NCI-H146 treated with DMSO at 0.1 percent for 48 hours (cell line): ENCODE results near the gene CILP2.

Experiments used
- DNase-seq: peaks from one replicate; lab custom pipeline; 2025; ENCODE audit not compliant: unreplicated experiment; lab: John Stamatoyannopoulos, UW

Gene CILP2

DNA sequence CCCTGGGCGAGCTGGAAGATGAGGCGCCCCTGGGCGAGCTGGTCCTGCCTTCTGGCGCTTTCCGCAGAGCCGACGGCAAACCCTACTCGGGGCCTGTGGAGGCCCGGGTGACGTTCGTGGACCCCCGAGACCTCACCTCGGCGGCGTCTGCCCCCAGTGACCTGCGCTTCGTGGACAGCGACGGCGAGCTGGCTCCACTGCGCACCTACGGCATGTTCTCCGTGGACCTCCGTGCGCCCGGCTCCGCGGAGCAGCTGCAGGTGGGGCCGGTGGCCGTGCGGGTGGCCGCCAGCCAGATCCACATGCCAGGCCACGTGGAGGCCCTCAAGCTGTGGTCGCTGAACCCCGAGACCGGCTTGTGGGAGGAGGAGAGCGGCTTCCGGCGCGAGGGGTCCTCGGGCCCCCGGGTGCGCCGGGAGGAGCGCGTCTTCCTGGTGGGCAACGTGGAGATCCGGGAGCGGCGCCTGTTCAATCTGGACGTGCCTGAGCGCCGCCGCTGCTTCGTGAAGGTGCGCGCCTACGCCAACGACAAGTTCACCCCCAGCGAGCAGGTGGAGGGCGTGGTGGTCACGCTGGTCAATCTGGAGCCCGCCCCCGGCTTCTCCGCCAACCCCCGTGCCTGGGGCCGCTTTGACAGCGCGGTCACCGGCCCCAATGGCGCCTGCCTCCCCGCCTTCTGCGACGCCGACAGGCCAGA lies 6.3 kb downstream of the CILP2 start:
- no peak for DNase-seq

DNA sequence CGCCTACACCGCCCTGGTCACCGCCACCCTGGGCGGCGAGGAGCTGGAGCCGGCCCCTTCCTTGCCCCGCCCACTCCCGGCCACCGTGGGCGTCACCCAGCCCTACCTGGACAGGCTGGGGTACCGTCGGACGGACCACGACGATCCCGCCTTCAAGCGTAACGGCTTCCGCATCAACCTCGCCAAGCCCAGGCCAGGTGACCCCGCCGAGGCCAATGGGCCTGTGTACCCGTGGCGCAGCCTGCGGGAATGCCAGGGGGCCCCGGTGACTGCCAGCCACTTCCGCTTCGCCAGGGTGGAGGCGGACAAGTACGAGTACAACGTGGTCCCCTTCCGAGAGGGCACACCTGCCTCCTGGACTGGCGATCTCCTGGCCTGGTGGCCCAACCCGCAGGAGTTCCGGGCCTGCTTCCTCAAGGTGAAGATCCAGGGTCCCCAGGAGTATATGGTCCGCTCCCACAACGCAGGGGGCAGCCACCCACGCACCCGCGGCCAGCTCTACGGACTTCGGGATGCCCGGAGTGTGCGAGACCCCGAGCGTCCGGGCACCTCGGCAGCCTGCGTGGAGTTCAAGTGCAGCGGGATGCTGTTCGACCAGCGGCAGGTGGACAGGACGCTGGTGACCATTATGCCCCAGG lies 7.0 kb downstream of the CILP2 start:
- DNase-seq = no peak

DNA sequence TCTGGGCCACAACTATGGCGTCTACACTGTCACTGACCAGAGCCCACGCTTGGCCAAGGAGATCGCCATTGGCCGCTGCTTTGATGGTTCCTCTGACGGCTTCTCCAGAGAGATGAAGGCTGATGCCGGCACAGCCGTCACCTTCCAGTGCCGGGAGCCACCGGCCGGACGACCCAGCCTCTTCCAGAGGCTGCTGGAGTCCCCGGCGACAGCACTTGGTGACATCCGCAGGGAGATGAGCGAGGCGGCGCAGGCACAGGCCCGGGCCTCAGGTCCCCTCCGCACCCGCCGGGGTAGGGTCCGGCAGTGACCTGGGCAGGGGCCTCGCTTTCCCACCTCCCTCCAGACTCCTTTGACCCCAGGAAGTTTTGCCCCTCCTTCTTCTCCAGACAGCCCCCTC lies 7.6 kb downstream of the CILP2 start:
- DNase-seq = no peak

DNA sequence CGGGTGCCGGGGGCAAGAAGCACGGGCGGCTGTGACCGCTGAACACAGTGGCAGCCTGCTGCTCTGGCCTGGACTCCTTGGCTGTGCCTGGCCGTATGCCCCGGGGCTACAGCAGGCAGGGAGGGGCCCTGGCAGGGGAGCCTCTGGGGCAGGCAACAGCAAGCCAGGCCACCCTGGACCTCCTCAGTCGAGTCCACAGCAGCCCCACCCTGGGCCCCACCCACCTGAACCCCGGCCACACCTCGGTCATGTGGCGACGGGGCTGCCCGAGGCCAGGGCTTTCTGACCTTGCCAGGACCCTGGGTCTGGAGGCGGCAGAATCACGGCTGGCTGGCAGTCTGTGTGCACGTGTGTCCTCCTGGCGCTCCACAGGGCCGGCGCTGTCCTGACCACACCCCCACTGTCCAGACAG lies 8.7 kb downstream of the CILP2 start:
- no peak for DNase-seq

DNA sequence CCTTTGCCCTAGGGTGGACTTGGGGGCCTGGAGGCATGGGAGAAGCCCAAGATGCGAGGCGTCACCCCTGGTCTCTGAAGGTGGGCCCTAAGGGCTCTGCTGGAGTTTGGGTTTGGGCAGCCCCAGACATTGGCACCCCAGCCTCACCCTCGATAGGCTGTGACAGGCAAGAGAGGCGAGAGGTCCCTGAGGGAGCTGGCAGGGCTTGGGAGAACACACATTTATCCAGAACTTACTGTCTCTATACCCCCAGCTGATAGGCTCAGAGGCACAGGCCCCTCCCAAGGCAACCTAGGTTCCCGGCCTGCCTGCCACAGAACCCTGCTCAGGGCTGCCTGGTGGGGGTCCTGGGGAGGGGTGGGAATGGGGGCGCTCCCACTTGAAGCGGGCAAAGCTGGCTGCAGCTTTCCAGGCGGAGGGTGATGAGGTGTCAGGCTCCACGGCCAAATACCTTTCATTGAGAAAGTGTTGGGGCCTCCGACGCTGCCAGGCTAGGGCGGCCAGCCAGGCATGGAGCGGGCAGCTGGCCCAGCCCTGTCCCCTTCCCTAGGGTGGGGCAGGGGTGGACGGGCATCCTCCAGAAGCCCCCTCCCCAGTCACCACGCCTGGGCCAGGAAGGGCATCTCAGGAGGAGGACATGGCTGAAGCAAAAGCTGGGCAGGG lies 9.7 kb downstream of the CILP2 start:
- DNase-seq = no peak

DNA sequence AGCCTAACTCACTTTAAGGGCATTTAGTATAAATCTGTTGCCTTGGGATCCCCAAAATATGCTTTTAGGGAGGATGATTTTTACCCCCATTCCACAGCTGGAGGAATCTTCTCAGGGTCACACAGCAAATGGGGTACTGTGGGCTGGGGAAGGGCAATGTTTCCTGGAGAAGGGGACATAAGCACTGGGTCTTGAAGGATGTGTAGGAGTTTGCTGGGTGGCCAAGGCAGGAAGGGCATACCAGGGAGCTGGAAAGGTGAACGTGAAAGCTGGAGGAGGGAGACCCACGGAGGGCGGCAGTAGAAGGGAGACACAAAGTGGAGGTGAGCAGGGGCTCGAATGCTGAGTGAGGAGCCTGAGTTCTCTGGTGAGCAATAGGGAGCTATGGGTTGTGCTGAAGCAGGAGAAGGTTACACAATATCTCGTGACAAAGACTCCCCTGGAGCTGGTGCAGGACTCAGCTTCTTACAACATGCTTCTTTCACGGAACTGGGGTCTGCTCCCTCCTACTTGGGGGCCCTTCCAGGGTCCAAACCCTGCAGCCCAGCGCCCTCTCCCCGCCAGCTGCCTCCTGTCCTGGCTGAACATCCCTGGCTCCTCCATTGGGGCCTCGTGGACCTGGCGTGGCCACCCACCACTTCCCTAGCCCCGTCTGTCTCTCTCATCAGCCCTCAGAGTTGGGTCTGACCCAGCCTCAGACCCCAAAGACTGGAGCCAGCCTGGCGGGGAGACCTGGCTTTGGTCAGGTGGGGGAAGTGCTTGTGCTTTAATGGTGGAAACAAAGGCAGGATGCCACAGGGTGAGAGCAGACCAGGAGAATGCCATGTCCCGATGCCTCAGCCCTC lies 11.1 kb downstream of the CILP2 start:
- no peak for DNase-seq

DNA sequence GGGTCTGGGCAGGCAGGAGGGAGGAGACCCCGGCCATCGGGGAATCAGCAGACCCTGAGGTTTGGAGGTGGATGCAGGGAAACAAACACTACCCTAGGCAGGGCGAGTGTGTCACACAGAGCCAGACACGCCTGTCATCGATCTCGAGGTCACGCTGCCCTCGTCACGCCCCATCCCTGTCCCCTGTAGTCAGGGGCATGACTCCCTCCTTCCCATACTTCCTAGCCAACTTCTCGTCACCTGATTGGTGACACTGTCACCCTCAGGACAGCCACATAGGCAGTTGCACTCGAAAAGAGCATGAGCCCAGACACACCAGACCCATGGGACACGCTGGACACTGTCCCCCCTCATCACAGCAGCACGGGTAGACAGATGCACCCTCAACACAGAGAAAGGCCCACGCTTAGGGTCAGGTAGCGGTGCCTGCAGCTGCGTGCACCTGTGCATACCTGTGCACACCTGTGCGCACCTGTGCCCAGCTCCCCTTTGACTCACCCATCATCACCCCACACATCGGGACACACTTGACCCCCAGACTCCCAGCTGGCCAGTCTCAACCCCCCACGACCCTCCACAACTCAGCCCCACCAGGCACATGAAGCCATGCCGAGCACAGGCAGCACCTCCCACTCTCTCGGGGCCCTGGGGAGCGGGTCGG lies 11.9 kb downstream of the CILP2 start:
- DNase-seq = no peak

DNA sequence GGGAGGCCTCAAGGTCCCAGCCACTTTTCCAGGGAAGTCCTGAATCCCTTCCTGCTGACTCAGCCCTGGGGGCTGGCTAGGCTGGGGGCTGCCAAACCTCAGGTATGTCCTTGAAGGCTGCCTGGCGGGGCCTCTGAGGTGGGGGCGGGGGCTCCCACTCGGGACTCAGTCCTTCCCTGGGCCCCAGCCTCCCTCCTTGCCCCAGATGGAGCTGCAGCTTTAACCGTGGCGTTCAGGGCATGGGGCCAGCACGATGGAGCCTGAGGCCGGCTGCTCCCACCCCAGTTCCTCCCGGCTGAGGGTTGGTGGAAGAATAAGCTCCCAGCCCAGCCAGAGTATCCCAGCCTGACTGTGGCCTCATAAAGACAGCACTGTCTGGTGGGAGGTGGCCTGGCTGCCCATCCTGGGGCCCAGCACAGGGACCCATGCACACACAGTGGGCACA lies 12.4 kb downstream of the CILP2 start:
- DNase-seq = no peak

DNA sequence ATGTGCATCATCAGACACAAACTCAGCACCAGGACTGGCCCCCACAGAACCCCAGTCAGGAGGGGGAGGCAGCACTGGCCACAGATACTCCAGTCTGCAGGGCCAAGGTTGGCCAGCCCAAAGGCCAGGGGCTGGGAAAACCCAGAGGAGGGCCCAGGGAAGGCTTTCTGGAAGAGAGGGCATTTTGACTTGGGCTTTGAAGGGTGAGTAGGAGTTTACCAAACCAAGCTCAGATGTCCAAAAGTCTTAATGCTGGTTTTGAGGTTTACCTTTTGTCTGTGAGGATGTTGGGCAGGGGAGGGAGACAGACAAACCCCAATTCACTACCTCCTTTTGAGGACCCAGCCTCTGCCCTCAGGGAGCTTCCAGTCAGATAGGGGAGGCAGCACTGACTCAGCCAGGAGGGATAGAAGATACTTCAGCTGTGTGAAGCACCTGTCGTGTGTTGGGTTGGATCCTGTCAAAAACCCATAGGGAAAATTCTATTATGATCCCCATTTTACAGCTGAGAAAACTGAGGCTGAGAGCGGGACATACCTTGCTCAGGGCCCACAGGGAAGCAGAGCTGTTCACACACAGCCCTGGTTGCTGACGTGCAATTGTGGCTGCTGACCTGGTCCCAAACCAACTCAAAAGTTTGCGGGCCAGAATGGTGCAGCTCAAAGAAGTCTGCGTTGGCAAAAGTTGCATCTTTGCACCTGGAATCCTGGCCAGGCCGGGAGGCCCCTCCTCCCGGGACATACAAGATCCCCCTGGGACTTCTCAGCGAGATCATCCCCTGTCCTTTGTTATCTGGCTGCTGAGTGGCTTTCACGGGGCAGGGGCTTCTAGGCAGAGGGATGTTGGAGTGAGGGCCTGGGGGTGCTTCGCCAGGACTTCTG lies 13.1 kb downstream of the CILP2 start:
- no peak for DNase-seq

DNA sequence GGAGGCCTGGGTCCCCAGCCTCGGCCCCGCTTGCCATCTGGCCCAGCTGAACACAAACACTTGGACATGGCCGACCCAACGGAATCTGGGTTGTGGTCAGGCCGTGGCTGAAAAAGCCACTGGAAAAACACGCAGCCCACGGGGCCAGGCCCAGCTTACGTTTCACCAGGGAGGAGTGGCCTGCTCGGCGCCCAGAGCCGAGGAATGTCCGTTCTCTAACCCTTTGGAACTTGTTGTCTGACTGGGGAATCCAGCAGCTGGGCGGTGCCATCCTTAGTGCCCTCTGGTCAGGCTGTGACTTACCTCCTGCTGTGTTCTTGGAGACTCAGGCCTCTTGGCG lies 13.8 kb downstream of the CILP2 start:
- no peak for DNase-seq

DNA sequence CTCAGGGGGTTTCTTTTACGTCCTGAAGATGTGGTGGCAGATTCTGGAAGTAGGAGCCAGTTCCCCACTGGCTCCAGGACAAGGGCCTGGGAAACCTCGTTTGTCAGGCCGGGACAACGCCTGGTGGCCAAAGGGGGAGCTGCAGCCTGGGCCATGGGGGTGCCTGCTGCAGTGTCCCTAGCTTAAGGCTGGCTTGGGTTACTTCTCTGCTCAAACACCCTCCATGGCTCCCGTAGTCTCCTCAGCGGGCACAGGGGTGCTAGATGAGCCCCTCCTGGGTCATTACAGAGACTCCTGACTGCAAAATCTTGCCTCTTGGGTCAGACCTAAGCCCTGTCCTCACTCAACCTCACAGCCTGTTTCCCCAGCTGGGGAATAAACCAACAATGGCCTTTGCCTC lies 14.7 kb downstream of the CILP2 start:
- no peak for DNase-seq

DNA sequence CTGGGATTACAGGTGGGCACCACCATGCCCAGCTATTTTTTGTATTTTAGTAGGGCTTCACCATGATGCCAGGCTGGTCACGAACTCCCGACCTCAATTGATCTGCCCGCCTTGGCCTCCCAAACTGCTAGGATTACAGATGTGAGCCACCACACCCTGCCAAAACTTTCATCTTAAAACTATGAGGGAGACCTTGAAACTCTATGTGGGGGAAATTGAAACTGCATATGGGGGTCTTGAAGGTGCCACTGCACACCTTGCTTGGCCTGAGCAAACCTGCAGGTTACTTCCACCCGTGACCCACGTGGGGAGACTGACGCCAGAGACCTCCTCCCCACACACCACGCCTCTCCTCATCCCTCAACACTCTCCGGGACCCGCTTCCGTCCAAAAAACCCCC lies 15.6 kb downstream of the CILP2 start:
- DNase-seq = no peak

DNA sequence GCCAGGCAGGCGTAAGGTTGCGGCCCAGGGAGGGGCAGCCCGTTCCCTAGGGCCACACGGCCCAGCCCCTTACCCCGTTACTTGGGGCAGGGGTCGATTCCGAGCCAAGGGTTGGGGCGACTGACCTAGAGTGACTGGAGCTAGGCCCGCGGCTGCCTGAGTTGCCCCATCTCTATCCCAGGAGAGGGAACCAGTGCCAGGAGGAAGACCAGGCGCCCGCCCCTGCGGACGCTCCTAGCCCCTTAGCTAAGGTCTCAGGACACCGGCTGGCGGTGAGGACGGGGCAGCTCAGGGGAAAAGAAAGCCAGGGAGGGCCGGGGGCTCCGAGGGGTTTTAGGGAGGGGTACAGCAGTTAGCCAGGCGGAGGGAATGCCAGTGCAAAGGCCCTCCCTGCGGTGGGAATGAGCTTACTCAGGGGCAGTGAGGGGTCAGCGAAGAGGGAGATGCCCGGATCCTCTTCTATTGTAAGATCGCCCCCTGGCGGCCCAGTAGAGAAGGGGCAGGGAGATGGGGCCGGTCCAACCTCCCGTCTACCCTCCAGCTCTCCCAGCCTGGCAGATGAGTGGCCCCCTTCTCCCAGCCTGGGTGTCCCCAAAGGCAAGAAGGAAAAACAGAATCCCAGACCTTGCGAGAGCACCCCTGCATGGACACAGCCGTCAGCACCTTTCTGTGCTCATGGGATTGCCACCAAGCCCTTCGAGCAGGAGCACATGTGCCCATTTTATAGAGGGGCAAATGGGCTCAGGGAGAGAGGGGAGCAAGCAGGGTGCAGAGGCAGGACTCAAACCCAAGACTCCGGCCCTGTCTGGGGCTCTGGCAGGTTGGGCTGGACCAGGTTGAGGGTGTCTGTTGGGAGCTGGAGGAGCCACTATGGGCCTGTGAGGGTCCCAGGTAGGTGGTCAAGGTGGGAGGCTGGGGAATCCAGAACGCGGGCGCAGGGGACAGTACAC lies 16.3 kb downstream of the CILP2 start:
- peak; percentile 18 for DNase-seq

DNA sequence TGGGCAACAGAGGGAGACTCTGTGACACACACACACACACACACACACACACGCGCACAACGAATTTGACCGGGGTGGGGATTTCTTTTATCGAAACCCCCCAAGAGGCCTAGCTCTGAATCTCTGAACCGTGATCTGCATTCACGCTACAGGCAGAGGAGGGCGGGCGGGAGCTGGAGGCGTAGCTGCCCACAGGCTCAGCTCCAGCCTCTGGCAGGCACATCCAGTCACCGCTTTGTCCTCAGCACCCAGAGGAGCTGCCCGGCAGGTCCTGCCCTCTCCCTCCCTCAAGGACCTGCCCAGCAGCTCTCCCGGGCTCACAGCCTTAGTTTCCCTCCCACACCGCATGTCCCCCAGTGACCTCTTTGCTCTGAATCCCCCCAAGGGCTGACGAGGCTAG lies 20.0 kb downstream of the CILP2 start:
- DNase-seq = no peak

DNA sequence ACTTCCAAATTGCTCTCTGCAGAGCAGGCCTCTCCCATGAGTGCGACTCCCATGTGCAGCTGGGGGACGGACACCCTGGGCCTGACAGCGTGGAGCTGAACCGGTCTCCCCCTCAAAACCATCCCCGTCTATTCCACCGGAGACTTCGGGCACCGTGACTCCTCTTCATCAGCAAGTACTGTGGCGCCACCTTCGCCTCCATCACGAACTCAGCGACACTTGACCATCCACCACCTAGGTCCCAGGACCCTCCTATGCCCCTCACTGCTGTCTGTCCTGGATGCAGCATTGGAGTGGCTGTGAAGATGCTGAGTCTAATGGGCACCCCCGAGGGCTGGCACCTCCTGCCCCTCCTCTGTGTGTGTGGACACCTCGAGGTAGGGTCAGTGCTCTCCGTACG lies 20.6 kb downstream of the CILP2 start:
- no peak for DNase-seq

DNA sequence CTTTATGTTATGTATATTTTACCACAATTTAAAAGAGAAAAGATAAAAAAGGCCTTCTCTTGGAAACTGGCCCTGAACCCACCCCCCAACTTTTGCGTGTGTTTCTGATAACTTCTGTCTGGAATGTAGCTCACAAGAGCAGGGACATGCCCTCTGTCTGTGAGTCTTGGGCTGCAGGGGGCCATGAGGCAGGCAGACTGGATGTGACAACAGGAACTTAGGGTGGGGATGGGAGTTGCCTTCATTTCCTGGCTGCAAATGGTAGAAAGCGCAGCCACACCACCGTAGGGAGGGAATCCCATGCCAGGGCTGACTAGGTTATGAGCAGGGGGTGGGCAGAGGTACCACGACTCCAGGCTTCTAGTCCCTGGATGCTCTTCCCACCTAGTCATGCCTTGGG lies 21.9 kb downstream of the CILP2 start:
- no peak for DNase-seq

DNA sequence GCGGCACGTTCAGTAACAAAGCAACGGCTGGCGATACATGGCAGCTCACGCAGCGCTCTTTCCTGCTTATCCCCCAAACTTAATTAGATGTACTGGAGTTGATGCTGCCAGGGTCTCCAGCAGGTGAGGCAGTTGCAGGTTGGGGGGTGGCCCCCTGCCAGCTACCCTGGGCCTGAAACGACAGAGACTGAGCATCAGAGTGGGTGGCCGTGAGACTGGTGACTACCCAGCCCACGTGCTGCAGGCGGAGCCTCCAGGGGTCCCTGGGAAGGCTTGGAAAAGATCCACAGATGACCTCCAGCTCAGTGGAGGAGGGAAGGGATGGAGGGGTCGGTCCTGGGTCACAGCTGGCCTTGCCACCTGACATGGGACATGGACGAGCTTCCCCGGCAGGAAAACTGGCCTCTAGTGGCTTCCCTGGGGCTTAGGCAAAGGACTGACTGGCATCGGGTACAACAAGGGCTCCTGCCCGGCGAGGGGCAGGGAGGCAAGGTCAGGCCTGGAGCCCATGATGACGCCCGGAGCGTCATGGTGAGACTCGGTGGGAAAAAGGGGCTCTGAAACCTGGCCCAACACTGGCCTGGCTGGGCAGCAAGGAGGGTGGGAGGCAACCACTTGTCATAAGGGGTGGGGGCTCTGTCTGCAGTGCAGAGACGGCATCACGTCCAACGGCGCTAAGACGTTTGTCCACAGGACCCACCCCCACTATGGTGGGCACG lies 24.0 kb downstream of the CILP2 start:
- no peak for DNase-seq

DNA sequence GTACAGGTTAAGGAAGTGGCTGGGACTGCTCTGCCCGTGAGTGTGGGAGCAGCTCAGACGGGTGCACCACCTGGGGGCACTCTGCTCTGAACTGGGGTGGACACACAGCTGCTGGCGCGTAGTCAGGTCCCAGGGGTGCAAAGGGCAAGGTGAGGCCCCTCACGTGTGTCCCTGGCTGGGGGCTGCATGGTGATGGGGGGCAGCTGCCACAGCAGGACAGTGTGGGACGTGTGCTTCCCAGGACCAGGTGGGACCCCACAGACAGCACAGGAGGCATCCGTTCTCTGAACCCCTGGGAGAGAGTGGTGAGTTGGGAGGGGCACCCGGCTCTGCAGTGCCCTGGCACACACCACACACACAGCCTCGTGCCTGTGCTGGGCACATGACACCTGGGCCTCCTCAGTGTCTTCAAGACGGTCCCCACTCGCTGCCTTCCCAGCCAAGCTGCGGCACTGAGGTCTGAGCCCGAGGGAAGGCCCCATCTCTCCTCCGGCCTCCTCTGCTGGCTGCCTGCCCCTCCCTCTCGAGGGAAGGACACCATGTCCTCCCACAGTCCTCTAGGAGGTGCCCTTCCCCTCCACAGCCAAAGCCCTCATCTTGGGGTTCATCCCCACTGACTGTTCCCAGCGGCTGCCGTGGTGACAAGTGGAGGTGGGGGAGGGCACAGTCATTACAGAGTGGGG lies 24.7 kb downstream of the CILP2 start:
- no peak for DNase-seq
